Renal pelvis (tissue), 12 donors: ENCODE results near the gene MARCHF3. TPM values are rescaled to one million over a fixed set of nuclear protein-coding genes. Genes with fewer than 3 reads are reported as not detected.
A peak's percentile ranks its signal among the peaks of the same experiment; 100 is the strongest.

Experiments
- DNase-seq: peaks from one replicate; pipeline ENCODE4 v3.0.0-alpha.2; 2013
- long read RNA-seq, 16 experiments: transcript quantifications; one replicate each; lab custom pipeline, GENCODE V29; 2026
- polyA plus RNA-seq, 3 donors: library from polyadenylated mRNA; unstranded; fragments of 120-200 nt; gene quantifications; one replicate each; pipeline ENCODE4 v1.2.1, GENCODE V29; 2013; ENCODE audit not compliant: insufficient read length in 3 of 3

The MARCHF3 gene
- 1 to 10 TPM; 7.0 to 9.0 (median 8.8) TPM for polyA plus RNA-seq
- long read RNA-seq, donor 1, full-length matches to known transcripts, result 1 of 1 reads
- long read RNA-seq, donor 1, partial matches to known transcripts, result 0 of 1 reads
- long read RNA-seq, donor 1, other reads (novel, unspliced or antisense), result 0 of 1 reads
- long read RNA-seq, donor 2, full-length matches to known transcripts, result 1 of 1 reads
- long read RNA-seq, donor 2, partial matches to known transcripts, result 0 of 1 reads
- long read RNA-seq, donor 2, other reads (novel, unspliced or antisense), result 0 of 1 reads
- long read RNA-seq, donor 3, result 0 reads
- long read RNA-seq, donor 4, full-length matches to known transcripts, result 1 of 1 reads
- long read RNA-seq, donor 4, partial matches to known transcripts, result 0 of 1 reads
- long read RNA-seq, donor 4, other reads (novel, unspliced or antisense), result 0 of 1 reads
- long read RNA-seq, donor 5, full-length matches to known transcripts, result 1 of 1 reads
- long read RNA-seq, donor 5, partial matches to known transcripts, result 0 of 1 reads
- long read RNA-seq, donor 5, other reads (novel, unspliced or antisense), result 0 of 1 reads
- long read RNA-seq, donor 6, full-length matches to known transcripts, result 1 of 1 reads
- long read RNA-seq, donor 6, partial matches to known transcripts, result 0 of 1 reads
- long read RNA-seq, donor 6, other reads (novel, unspliced or antisense), result 0 of 1 reads
- long read RNA-seq, donor 7, result 0 reads
- long read RNA-seq, donor 8, result 0 reads
- long read RNA-seq, donor 9, full-length matches to known transcripts, result 4 of 4 reads
- long read RNA-seq, donor 9, partial matches to known transcripts, result 0 of 4 reads
- long read RNA-seq, donor 9, other reads (novel, unspliced or antisense), result 0 of 4 reads
- long read RNA-seq, donor 10, result 0 reads
- long read RNA-seq, donor 11, full-length matches to known transcripts, result 1 of 1 reads
- long read RNA-seq, donor 11, partial matches to known transcripts, result 0 of 1 reads
- long read RNA-seq, donor 11, other reads (novel, unspliced or antisense), result 0 of 1 reads
- long read RNA-seq, donor 12, full-length matches to known transcripts, result 5 of 10 reads
- long read RNA-seq, donor 12, partial matches to known transcripts, result 5 of 10 reads
- long read RNA-seq, donor 12, other reads (novel, unspliced or antisense), result 0 of 10 reads
- long read RNA-seq, donor 13, partial matches to known transcripts, result 0 of 1 reads
- long read RNA-seq, donor 13, other reads (novel, unspliced or antisense), result 0 of 1 reads
- long read RNA-seq, donor 14, full-length matches to known transcripts, result 2 of 2 reads
- long read RNA-seq, donor 14, partial matches to known transcripts, result 0 of 2 reads
- long read RNA-seq, donor 14, other reads (novel, unspliced or antisense), result 0 of 2 reads
- long read RNA-seq, donor 15, result 0 reads
- long read RNA-seq, donor 16, full-length matches to known transcripts, result 1 of 1 reads
- long read RNA-seq, donor 16, partial matches to known transcripts, result 0 of 1 reads
- long read RNA-seq, donor 16, other reads (novel, unspliced or antisense), result 0 of 1 reads

- peak; percentile 95 for DNase-seq
These were observed at the start of gene MARCHF3 for GRCh38 chr5:127030259-127031146. TSS of gene MARCHF3 (minus strand) at chr5:127030558. CDS start at chr5:126918171, 112,387 bp downstream.

GRCh38 chr5:127079994-127080491 is 49.7 kb upstream of the MARCHF3 start:
- no peak for DNase-seq

GRCh38 chr5:127077366-127077765 is 47.0 kb upstream of the MARCHF3 start:
- no peak for DNase-seq

- peak; percentile 35 for DNase-seq
These were observed 46.2 kb upstream of the MARCHF3 start for GRCh38 chr5:127076315-127077129.

GRCh38 chr5:127074466-127074865 is 44.1 kb upstream of the MARCHF3 start:
- no peak for DNase-seq

GRCh38 chr5:127072861-127073846 is 42.8 kb upstream of the MARCHF3 start, which contains the start of gene C5orf63:
TSS of gene C5orf63 (minus strand) at chr5:127073502. CDS start at chr5:127058995, 14,507 bp downstream.
- peak; percentile 39 for DNase-seq

GRCh38 chr5:127070243-127070642 is 39.9 kb upstream of the MARCHF3 start:
- no peak for DNase-seq

GRCh38 chr5:127068493-127069214 is 38.3 kb upstream of the MARCHF3 start:
- DNase-seq, result no peak

GRCh38 chr5:127066721-127067120 is 36.4 kb upstream of the MARCHF3 start:
- no peak for DNase-seq

GRCh38 chr5:127064253-127064840 is 34.0 kb upstream of the MARCHF3 start:
- DNase-seq, result no peak

GRCh38 chr5:127063257-127063913 is 33.0 kb upstream of the MARCHF3 start:
- DNase-seq, result no peak

GRCh38 chr5:127061956-127062355 is 31.6 kb upstream of the MARCHF3 start:
- DNase-seq, result no peak

GRCh38 chr5:127061537-127061936 is 31.2 kb upstream of the MARCHF3 start:
- DNase-seq, result no peak

GRCh38 chr5:127060470-127060985 is 30.2 kb upstream of the MARCHF3 start:
- DNase-seq, result no peak

GRCh38 chr5:127056896-127057295 is 26.5 kb upstream of the MARCHF3 start:
- DNase-seq, result no peak
